Glomerular endothelial cell (primary cell): ENCODE measurements around the gene UBAC1. TPM values are rescaled to one million over a fixed set of nuclear protein-coding genes. Genes with fewer than 3 reads are reported as not detected.

Experiments
- DNase-seq: peaks from one replicate; pipeline ENCODE4 v3.0.0-alpha.2; 2011; ENCODE audit warnings: low read depth, low spot score; ENCODE audit errors: extremely low read depth
- total RNA-seq: library from RNA; depleted of rRNA; stranded (reverse); fragments of >200 nt; gene quantifications from 2 replicates; pipeline ENCODE4 v1.2.3, GENCODE V29; 2015

The UBAC1 gene
- total RNA-seq, 1 donor from 2014 or later = 57.8 TPM

GRCh38 chr9:135994501-135995192, 33.5 kb upstream of the UBAC1 start:
- DNase-seq = no peak

- no peak for DNase-seq
These were observed 32.8 kb upstream of the UBAC1 start for GRCh38 chr9:135993765-135994500.

DNA sequence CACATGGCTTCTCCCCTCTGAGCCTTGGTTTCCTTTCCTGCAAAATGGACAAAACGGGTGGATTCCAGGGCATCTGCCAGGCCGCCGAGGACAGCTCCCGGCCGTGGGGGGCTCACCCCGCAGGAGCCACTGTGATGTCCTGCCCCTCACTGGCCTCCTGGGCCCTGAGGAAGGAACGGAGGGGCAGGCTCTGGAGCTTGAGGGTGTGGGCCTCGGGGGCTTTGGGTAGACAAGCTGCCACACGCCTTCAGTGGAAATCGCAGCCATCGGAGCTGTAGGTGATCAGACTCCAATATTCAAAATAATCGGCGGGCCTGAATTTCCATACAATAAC, 32.2 kb upstream of the UBAC1 start:
- DNase-seq = no peak

GRCh38 chr9:135992486-135993408, 31.6 kb upstream of the UBAC1 start:
- DNase-seq = no peak

DNA sequence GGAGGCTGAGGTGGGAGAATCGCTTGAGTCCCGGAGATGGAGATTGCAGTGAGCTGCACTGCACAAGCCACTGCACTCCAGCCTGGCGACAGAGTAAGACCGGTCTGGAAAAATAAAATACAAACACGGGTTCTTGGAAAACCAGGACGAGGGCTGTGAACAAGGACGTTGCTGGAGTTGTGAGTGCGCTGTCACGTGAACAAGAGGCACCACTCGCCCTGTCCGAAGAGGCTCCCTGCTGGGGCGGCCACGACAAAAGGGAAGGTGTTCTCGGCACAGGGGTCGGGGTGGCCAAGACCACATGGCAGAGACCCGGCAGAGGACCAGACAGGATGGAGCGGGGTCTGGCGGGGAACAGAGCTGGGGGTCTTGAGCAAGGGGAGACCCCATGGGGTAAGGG, 30.6 kb upstream of the UBAC1 start:
- no peak for DNase-seq

- DNase-seq = no peak
These were observed 29.6 kb upstream of the UBAC1 start for GRCh38 chr9:135990468-135991429.

GRCh38 chr9:135989722-135990467, 28.7 kb upstream of the UBAC1 start:
- DNase-seq = no peak

DNA sequence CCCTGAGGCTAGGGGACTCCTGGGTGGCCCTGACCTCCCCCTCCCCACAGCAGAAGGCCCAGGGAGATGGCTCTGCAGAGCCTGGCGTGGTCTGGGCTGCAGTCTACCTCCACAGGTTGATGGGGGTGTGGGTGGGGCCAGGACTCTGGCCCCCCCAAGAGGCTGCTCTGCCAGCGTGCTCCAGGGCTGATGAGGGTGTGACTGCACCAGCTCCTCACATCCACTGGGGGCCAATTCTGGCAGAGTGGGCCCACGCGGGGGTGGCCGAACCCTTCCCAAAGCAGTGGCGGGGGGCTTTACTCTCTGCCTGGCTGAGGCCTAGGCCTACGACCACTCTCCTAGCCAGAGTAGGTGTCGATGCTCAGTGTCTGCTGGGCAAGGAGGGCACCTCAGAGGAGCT, 28.0 kb upstream of the UBAC1 start:
- DNase-seq = no peak

- no peak for DNase-seq
These were observed 27.3 kb upstream of the UBAC1 start for GRCh38 chr9:135988493-135988892.

- no peak for DNase-seq
These were observed 26.7 kb upstream of the UBAC1 start for GRCh38 chr9:135987838-135988404.

- DNase-seq = no peak
These were observed 25.4 kb upstream of the UBAC1 start for GRCh38 chr9:135986605-135987004.

- DNase-seq = no peak
These were observed 24.7 kb upstream of the UBAC1 start for GRCh38 chr9:135985889-135986288.

- no peak for DNase-seq
These were observed 24.2 kb upstream of the UBAC1 start for GRCh38 chr9:135985459-135985774.

GRCh38 chr9:135984072-135984710, 23.0 kb upstream of the UBAC1 start:
- no peak for DNase-seq

GRCh38 chr9:135983208-135984071, 22.3 kb upstream of the UBAC1 start:
- DNase-seq = no peak

GRCh38 chr9:135982499-135983207, 21.5 kb upstream of the UBAC1 start:
- no peak for DNase-seq

GRCh38 chr9:135980926-135981630, 19.9 kb upstream of the UBAC1 start:
- no peak for DNase-seq
